ENCODE measurements around the gene MT3. TPM values are rescaled to one million over a fixed set of nuclear protein-coding genes. Genes with fewer than 3 reads are reported as not detected.

Gene MT3
- total and polyA plus RNA-seq, 2 of the 13 experiments (the other 11 are each of a cell fraction or from before 2014, with no cell fraction given), result not detected

GRCh38 chr16:56608043-56608875 lies 18.9 kb downstream of the MT3 start, which contains the start of gene MT2A (continued):
- no peak for TF ChIP-seq ZUFSP (CRISPR knock-in tag; IDR thresholded peaks at IDR 0.05; ENCODE audit: borderline replicate concordance)
- TF ChIP-seq SKIL (CRISPR knock-in tag; IDR thresholded peaks at IDR 0.05; ENCODE audit: borderline replicate concordance), result 0 out of 2 replicates have a peak, but pooled peaks have one; percentile 11
- peak; percentile 8; the same call in 1 of the 2 replicates for TF ChIP-seq CENPT (CRISPR knock-in tag; IDR thresholded peaks at IDR 0.05; ENCODE audit: low read depth)
- no peak for TF ChIP-seq KAT2B (IDR thresholded peaks at IDR 0.05; ENCODE audit: borderline replicate concordance, low read depth, low read length)
- TF ChIP-seq HIVEP1 (CRISPR knock-in tag; IDR thresholded peaks at IDR 0.05), result peak; percentile 60; the same call in 1 of the 2 replicates
- TF ChIP-seq SNRNP70 (IDR thresholded peaks at IDR 0.05; ENCODE audit: low read depth, low read length), result no peak
- peak; percentile 78; the same call in 1 of the 2 replicates for TF ChIP-seq CBFB (CRISPR knock-in tag; IDR thresholded peaks at IDR 0.05)
- no peak for TF ChIP-seq POGK (CRISPR knock-in tag; conservative IDR thresholded peaks at IDR 0.05)
- TF ChIP-seq CHD4 (IDR thresholded peaks at IDR 0.05; ENCODE audit: borderline replicate concordance, low read length), result no peak
- no peak for TF ChIP-seq ZNF362 (CRISPR knock-in tag; IDR thresholded peaks at IDR 0.05; ENCODE audit: borderline replicate concordance)
- peak; percentile 86 for TF ChIP-seq ZNF710 (CRISPR knock-in tag; IDR thresholded peaks at IDR 0.05; ENCODE audit: borderline replicate concordance)
- no peak for TF ChIP-seq PRPF4 (IDR thresholded peaks at IDR 0.05; ENCODE audit: low read depth, low read length, poor library complexity, severe bottlenecking)
- TF ChIP-seq FUBP1 (CRISPR knock-in tag; IDR thresholded peaks at IDR 0.05; ENCODE audit: borderline replicate concordance), result no peak; the same call in 1 of the 2 replicates

All from HepG2 (cell line).